Neural progenitor cell (in vitro differentiated cells): ENCODE measurements around the gene CRIM1. TPM values are rescaled to one million over a fixed set of nuclear protein-coding genes. Genes with fewer than 3 reads are reported as not detected.

Experiments
- DNase-seq: peaks from one replicate; pipeline ENCODE4 v3.0.0-alpha.2; 2016; ENCODE audit warnings: low spot score
- H2AFZ ChIP-seq: fragments of 200-600 bp; sonication (generic); replicated peaks from 2 replicates; pipeline ENCODE4 v1.6.1; 2016; ENCODE audit warnings: antibody characterized with exemption
- H3F3A ChIP-seq: fragments of 200-600 bp; sonication (generic); 2 replicates; pipeline ENCODE4 v1.6.1; 2016; ENCODE audit warnings: antibody characterized with exemption, low read depth
- H3K27ac ChIP-seq: fragments of 200-600 bp; sonication (generic); 2 replicates; pipeline ENCODE4 v1.5.1; 2016; ENCODE audit warnings: mild to moderate bottlenecking
- H3K27me3 ChIP-seq: fragments of 200-600 bp; sonication (generic); 2 replicates; pipeline ENCODE4 v1.6.1; 2016; ENCODE audit warnings: mild to moderate bottlenecking, moderate library complexity
- H3K36me3 ChIP-seq: fragments of 200-600 bp; sonication (generic); 2 replicates; pipeline ENCODE4 v1.5.1; 2016
- H3K4me1 ChIP-seq: fragments of 200-600 bp; sonication (generic); 2 replicates; pipeline ENCODE4 v1.6.1; 2016; ENCODE audit warnings: mixed run types
- H3K4me2 ChIP-seq: fragments of 200-600 bp; sonication (generic); 2 replicates; pipeline ENCODE4 v1.6.1; 2016
- H3K4me3 ChIP-seq: fragments of 200-600 bp; sonication (generic); 2 replicates; pipeline ENCODE4 v1.5.1; 2016
- H3K79me2 ChIP-seq: fragments of 200-600 bp; sonication (generic); 2 replicates; pipeline ENCODE4 v1.6.1; 2016; ENCODE audit warnings: low read depth
- H3K9ac ChIP-seq: fragments of 200-600 bp; sonication (generic); 2 replicates; pipeline ENCODE4 v1.6.1; 2016
- H3K9me3 ChIP-seq: fragments of 200-600 bp; sonication (generic); 2 replicates; pipeline ENCODE4 v1.5.1; 2016; ENCODE audit warnings: low read depth
- H4K20me1 ChIP-seq: fragments of 200-600 bp; sonication (generic); 2 replicates; pipeline ENCODE4 v1.6.1; 2016; ENCODE audit warnings: low read depth
- H3K27ac Mint-ChIP-seq: 3 replicates; pipeline ENCODE4 v1.8.0; 2021; ENCODE audit warnings: mixed read lengths
- H3K27me3 Mint-ChIP-seq: 2 replicates; pipeline ENCODE4 v1.8.0; 2022; ENCODE audit warnings: low read depth, mild to moderate bottlenecking, inconsistent platforms, moderate library complexity, mixed read lengths; ENCODE audit not compliant: insufficient read depth
- H3K36me3 Mint-ChIP-seq: 3 replicates; pipeline ENCODE4 v1.8.0; 2021; ENCODE audit warnings: mixed read lengths
- H3K4me1 Mint-ChIP-seq: 3 replicates; pipeline ENCODE4 v1.8.0; 2021; ENCODE audit warnings: mixed read lengths
- H3K4me3 Mint-ChIP-seq: 3 replicates; pipeline ENCODE4 v1.8.0; 2021; ENCODE audit warnings: mild to moderate bottlenecking, moderate library complexity, mixed read lengths
- H3K9me3 Mint-ChIP-seq: 3 replicates; pipeline ENCODE4 v1.8.0; 2020; ENCODE audit warnings: mixed read lengths
- CTCF ChIP-seq: fragments of 200-600 bp; sonication (generic); IDR thresholded peaks from 2 replicates; pipeline ENCODE4 v1.5.1; 2017; ENCODE audit warnings: antibody characterized with exemption, mild to moderate bottlenecking
- EZH2 ChIP-seq: fragments of 200-600 bp; sonication (generic); IDR thresholded peaks from 2 replicates; pipeline ENCODE4 v1.6.1; 2017; ENCODE audit warnings: antibody characterized with exemption, mild to moderate bottlenecking, moderate library complexity
- EZH2phosphoT487 ChIP-seq: fragments of 200-600 bp; sonication (generic); IDR thresholded peaks from 2 replicates; pipeline ENCODE4 v1.6.1; 2017; ENCODE audit warnings: antibody characterized with exemption
- total RNA-seq: library from RNA; depleted of rRNA; stranded (reverse); fragments of >200 nt; gene quantifications from 2 replicates; pipeline ENCODE4 v1.2.3, GENCODE V29; 2015; ENCODE audit warnings: low replicate concordance

CRIM1 gene
- total RNA-seq, 1 donor from 2014 or later = 4.9 TPM

GRCh38 chr2:36384454-36384853, 28.9 kb downstream of the CRIM1 start:
- Histone ChIP-seq H3K27me3 (no peaks in the 10 kb centered on the region), H3K4me1 (peaks cover 15% of the 10 kb centered on the region), H3K9ac (no peak overlapping the region), H3K4me2 (no peak overlapping the region), H3K36me3 (no peaks in the 10 kb centered on the region), H3K4me3 (no peak overlapping the region), H3K27ac (no peak overlapping the region), H3F3A (no peaks in the 10 kb centered on the region), H2AFZ (no peak overlapping the region), H3K9me3 (no peaks in the 10 kb centered on the region), H4K20me1 (no peaks in the 10 kb centered on the region), H3K79me2 (peaks cover 8% of the 10 kb centered on the region)
- H3K27me3 Mint-ChIP-seq = no peaks in the 10 kb centered on the region
- no peak for TF ChIP-seq EZH2
- DNase-seq = no peak
- H3K4me3 Mint-ChIP-seq = no peak overlapping the region
- peaks cover 2% of the 10 kb centered on the region for H3K36me3 Mint-ChIP-seq
- no peak overlapping the region for H3K27ac Mint-ChIP-seq
- peaks cover 32% of the 10 kb centered on the region for H3K4me1 Mint-ChIP-seq
- no peaks in the 10 kb centered on the region for H3K9me3 Mint-ChIP-seq

- DNase-seq = no peak
- no peak overlapping the region for H3K4me2 ChIP-seq
- Mint-ChIP-seq H3K27ac (no peak overlapping the region), H3K27me3 (no peaks in the 10 kb centered on the region), H3K36me3 (no peaks in the 10 kb centered on the region), H3K4me1 (peaks cover 23% of the 10 kb centered on the region), H3K9me3 (no peaks in the 10 kb centered on the region), H3K4me3 (no peak overlapping the region)
- no peak overlapping the region for H3K4me3 ChIP-seq
- no peaks in the 10 kb centered on the region for H3K27me3 ChIP-seq
- peaks cover 8% of the 10 kb centered on the region for H3K79me2 ChIP-seq
- TF ChIP-seq EZH2phosphoT487 = no peak
- no peak for TF ChIP-seq CTCF
- no peak for TF ChIP-seq EZH2
- H3F3A ChIP-seq = no peaks in the 10 kb centered on the region
- H3K27ac ChIP-seq = no peak overlapping the region
- H3K36me3 ChIP-seq = no peaks in the 10 kb centered on the region
- no peaks in the 10 kb centered on the region for H4K20me1 ChIP-seq
- H3K9ac ChIP-seq = no peak overlapping the region
- no peak overlapping the region for H2AFZ ChIP-seq
- no peaks in the 10 kb centered on the region for H3K9me3 ChIP-seq
- H3K4me1 ChIP-seq = peaks cover 9% of the 10 kb centered on the region
Measured at GRCh38 chr2:36385603-36386002, 30.0 kb downstream of the CRIM1 start.

GRCh38 chr2:36387258-36387916, 31.8 kb downstream of the CRIM1 start:
- H3K4me1 ChIP-seq = no peaks in the 10 kb centered on the region
- no peak for DNase-seq
- H3K9me3 ChIP-seq = no peaks in the 10 kb centered on the region
- H3K4me2 ChIP-seq = no peak overlapping the region
- H3K4me3 Mint-ChIP-seq = no peak overlapping the region
- no peaks in the 10 kb centered on the region for H4K20me1 ChIP-seq
- TF ChIP-seq EZH2phosphoT487 (no peak), EZH2 (no peak), CTCF (no peak)
- H3K27me3 Mint-ChIP-seq = no peaks in the 10 kb centered on the region
- H3K27me3 ChIP-seq = no peaks in the 10 kb centered on the region
- H3K4me1 Mint-ChIP-seq = peaks cover 15% of the 10 kb centered on the region
- no peaks in the 10 kb centered on the region for H3K36me3 Mint-ChIP-seq
- peaks cover 3% of the 10 kb centered on the region for H3F3A ChIP-seq
- H3K27ac Mint-ChIP-seq = no peak overlapping the region
- no peaks in the 10 kb centered on the region for H3K9me3 Mint-ChIP-seq
- no peak overlapping the region for H3K27ac ChIP-seq
- H2AFZ ChIP-seq = no peak overlapping the region
- peaks cover 8% of the 10 kb centered on the region for H3K79me2 ChIP-seq
- H3K36me3 ChIP-seq = no peaks in the 10 kb centered on the region
- no peak overlapping the region for H3K4me3 ChIP-seq
- H3K9ac ChIP-seq = no peak overlapping the region

GRCh38 chr2:36388472-36388871, 32.9 kb downstream of the CRIM1 start:
- Histone ChIP-seq H3K4me3 (no peak overlapping the region), H3K4me1 (peaks cover 8% of the 10 kb centered on the region), H3K27me3 (no peaks in the 10 kb centered on the region), H3K27ac (no peak overlapping the region), H3K9ac (no peak overlapping the region), H3K36me3 (no peaks in the 10 kb centered on the region), H3F3A (peaks cover 9% of the 10 kb centered on the region), H3K4me2 (no peak overlapping the region), H3K79me2 (peaks cover 9% of the 10 kb centered on the region), H2AFZ (no peak overlapping the region), H4K20me1 (no peaks in the 10 kb centered on the region), H3K9me3 (no peaks in the 10 kb centered on the region)
- H3K36me3 Mint-ChIP-seq = no peaks in the 10 kb centered on the region
- H3K4me1 Mint-ChIP-seq = peaks cover 20% of the 10 kb centered on the region
- no peak overlapping the region for H3K4me3 Mint-ChIP-seq
- no peak overlapping the region for H3K27ac Mint-ChIP-seq
- no peaks in the 10 kb centered on the region for H3K9me3 Mint-ChIP-seq
- no peaks in the 10 kb centered on the region for H3K27me3 Mint-ChIP-seq
- TF ChIP-seq EZH2phosphoT487 (no peak), EZH2 (no peak), CTCF (no peak)
- DNase-seq = no peak
